DLD1 (cell line): ENCODE measurements around the gene SPR.
"Not testable (repeated sequence)": the region's sequence is repeated elsewhere in the genome, so short reads cannot be mapped to it uniquely, and the experiment has no call there.

Experiments used
- in situ Hi-C: cut with HindIII; loops from 2 replicates; pipeline ENCODE4 v1.10.0; 2017; ENCODE audit warnings: low sequenced_read_pairs

The SPR gene

DNA sequence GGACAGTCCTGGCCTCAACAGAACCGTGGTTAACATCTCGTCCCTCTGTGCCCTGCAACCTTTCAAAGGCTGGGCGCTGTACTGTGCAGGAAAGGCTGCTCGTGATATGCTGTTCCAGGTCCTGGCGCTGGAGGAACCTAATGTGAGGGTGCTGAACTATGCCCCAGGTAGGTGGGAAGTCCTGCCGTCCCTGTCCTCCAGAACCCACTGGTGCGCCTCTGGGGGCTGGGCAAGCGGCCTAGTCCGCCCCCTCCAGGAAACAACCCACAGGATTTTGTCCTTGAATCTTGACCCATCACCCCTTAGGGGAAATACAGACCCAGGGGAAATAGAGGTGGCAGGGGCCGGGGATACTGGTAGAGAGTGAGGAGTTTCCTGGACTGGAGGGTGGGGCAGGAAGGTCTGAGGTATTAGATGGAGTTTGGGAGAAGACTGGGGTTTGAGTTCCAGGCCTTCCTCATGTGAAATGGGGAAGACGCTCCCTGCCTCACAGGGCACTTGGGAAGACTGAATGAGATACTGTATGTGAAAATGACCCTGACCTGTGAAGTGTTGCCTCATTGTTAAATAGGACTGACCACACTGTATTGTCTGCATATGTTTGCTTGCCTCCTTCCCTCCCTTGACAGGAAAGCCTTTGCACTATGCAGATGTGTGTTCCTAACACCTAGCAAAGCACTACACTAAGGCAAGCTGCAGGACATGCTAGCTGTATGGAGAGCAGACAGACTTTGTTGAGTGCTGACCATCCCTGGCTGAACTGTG lies 1.4 kb downstream of the SPR start:
- in situ Hi-C loops, result loop anchor here (10.0 kb wide), 1 partner anchor 54 kb away; no protein-coding TSS in a partner anchor

DNA sequence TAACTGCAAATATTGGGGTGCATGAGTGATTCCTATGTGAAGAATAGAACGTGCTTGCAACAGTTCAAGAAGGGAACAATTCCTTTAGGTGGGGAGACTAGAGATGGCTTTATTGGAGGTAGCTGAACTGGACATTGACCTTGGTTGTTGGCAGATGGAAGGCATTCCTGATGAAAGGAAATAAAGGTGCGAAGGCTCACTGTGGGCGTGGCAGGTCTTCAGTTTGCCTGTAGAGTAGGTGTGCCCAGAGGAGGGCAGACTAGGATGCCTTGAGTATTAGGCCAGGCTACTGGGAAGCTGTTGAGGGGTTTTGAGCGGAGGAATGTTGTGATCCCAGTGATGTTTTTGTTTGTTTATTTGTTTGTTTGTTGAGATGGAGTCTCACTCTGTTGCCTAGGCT lies 2.8 kb downstream of the SPR start:
- in situ Hi-C loops, result loop anchor here (10.0 kb wide), 1 partner anchor 55 kb away; no protein-coding TSS in a partner anchor

DNA sequence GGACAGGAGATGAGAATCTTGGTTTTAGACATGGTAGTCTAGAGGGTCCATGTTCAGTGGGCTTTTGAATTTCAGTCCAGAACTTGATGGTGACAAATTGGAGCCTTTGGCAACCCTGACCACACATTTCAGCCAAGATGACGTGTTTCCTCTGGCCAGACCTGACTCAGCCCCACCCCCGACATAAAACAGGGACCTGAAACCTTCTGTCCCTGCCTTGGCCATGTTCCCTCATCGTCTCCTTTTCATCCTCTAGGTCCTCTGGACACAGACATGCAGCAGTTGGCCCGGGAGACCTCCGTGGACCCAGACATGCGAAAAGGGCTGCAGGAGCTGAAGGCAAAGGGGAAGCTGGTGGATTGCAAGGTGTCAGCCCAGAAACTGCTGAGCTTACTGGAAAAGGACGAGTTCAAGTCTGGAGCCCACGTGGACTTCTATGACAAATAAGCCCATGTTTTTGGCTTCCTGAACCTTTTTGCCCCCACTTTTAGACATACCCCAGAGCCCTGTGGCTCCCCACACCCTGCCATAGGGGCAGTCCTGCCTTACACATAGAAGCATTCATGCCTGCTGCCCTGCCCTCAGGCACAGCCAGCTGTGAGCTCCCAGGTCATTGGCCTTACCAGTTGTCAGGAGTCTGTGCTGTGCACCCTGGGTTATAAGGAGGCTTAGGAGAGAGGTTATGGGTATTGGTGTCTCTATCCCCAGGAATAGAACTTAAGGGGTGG lies 4.0 kb downstream of the SPR start:
- in situ Hi-C loops, result no loop called here

DNA sequence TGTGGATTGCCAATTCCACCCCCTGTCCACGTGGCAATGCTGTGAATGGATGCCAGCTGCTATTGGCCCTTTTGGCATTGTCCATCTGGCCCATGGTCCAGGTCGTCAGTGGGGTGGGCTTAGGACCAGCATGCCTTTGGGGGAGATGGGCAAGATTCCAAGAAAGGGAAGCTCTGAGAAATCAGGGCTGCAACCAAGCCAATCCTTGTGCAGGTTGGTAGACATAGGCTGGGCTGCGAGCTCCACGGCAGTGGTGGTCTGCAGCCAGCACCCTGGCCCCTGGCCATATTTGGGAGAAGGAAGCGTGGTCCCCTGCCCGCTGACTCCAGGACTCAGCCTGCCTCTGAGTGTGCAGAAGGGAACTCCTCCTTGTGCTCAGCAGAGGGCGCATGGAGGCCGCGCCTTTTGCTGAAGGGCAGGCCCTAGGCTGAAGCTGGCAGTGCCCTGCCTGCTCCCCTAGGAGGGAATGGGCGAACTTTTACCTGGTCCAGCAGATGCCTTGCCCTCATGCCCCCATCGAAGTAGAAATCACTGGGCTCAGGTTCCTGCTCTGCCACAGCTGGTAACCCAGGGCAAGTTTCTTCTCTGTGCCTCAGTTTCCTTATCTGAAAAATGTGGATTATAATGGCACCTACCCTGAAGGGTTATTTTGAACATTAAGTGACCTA lies 5.4 kb downstream of the SPR start:
- in situ Hi-C loops, result no loop called here

DNA sequence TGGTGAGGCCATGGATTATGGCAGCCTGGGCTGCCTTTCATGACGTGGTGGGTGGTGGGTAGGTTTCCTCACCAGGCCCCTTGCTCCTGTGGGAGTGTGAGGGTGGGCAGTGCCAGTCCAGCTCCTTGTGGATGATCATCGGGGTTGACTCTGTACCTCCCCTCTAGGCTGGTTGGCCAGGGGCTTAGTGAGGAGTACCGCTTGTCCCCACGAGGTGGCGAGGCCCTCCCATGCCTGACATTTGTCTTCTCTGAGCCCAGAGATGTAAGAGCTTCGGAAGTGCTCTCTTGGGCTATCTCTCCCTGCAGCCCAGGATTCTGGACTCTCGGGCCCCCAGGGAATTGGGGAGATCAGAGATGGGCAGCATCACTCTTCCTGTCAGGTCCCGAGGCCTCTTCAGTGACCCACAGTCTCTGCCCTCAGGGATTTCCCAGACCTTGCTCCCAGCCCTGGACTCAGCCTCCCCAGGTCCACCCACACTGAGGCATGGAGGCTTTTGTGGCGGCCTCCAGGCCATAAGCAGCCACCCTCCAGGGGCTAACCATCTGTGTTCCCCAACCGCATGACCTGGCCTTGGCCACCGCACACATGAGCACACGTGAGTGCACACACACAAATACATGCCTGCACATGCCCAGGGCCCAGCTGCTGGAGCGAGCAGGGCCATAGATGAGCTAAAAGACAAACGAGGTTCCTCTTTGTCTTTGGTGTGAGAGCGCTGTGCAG lies 6.5 kb downstream of the SPR start:
- in situ Hi-C loops, result no loop called here

DNA sequence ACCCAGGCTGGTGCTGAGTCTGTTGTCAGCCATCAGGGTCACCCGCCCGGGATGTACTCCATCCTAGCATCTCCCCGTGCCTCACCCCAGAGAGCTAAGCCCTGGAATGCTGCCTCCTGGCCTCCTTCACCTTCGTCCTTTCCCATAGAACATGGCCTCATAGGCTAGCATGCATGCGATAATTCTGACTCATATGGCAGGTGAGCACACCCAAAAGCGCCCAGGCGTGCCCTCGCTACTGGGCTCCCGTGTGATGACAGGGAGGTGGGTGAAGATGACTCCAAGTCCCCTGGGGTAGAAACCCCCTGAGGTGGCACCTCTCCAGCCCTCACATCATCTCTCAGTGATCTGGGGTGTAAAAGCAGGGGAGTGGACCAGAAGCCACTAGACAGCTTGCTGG lies 7.3 kb downstream of the SPR start:
- in situ Hi-C loops, result no loop called here

DNA sequence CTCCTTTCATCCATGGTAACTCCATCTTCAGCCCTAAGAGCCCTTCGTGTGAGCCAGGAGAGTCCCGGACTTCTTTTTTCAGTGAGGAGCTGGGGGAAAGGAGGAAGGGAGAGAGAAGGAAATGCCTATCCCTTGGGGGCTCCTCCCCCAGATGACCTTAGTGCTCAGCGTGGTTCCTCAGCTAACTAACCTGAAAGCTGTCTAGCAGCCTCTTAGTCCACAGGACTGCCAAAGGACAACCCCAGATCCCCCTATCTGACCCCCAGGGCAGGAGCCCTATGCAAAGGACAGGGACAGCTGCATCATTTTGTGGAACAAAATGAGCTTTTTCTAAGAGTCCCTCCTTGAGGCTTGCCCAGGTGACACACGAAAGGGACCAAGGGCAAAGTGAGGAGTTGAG lies 7.9 kb downstream of the SPR start:
- in situ Hi-C loops, result no loop called here

DNA sequence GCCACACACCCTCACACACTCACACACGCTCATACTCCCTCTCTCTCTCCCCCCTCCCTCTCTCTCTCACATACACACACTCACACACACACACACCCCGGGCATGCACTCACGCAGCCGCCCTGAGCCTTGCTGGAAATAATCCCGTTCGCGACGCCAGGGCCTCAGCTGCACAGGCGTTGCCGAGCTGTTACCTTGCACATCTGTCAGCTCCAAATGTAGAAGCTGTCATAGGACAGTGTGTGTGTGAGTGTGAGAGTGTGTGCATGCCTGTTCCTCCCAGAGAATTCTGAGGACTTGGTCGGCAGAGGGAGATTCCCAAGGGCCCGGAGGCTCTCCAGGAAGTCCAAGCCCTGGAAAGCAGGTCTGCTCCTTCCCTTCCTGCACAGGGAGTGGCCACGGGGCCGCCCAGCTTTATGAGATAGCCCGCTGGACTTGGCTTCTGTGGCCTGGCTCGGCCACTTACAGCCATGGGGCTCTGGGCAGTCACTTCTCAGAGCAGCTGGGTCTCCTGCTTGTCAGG lies 8.6 kb downstream of the SPR start:
- in situ Hi-C loops, result no loop called here

DNA sequence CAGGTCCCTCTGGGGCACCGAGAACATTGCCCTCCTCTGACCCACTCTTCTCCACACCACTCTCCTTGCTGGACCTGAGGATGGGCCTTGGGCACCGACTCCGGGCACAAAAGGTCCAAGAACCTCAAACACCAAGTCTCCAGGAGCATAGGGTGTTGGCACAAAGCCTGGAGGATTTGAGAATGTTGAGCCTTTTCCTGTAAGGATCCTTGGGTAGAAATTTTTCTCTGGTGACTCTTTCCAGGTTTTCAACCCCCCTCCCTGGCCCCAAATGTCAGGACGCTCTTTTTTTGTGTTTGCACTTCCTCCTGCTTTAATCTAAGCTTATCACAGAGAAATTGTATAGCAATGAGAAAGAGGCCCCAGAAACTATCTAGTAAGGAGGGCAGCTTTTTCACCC lies 9.2 kb downstream of the SPR start:
- in situ Hi-C loops, result no loop called here

DNA sequence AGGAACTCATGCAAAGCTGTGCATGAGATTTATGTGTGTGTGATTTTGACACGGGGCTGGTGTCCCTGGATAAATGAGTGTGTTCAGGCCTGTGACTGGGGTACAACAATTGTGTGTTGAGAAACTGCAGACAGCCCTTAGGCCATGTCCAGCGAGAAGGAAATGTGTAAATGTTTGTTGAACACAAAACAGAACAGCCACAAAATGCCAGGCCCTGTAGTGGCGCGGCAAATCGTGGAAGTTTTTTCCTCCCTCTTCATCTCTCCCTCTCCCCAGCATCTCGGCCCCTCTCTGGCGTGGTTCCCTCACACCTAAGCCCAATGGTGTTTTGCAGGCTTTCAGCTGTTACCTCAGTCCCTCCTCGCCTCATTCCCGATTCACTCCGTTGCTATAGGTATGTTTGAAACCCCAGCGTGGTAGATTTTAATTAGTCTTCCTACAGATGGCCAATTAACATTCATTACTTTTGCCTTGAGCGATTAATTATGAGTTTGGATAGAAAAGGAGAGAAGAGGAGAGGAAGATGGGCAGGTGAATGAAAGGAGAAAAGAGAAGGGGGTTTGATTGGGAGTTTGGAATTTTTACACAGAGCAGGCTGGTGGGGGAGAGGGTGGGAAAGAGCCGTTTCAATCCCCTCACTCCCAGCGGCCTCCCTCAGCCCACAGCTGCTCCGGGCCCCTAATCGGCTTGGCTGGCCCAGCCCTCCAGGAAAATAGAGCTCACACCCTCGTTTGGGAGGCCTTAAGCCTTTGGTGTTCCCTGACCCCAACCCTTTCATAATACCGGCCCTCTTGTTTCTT lies 10.8 kb downstream of the SPR start:
- in situ Hi-C loops, result no loop called here

DNA sequence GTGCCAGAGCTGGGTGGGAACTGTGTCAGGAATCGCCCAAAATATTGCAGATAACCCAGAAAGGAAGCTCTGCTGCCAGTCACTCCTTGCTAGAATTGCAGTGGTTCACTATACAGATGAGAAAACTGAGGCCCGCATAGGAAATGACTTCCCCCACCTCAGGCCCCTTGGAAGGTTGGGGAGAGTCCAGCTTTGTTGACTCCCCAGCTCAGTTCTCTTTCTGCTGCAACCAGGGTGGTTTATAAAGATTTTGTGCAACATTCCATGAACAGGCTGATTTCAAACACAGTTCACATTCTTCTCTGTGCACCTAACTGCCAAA lies 11.3 kb downstream of the SPR start:
- in situ Hi-C loops, result no loop called here

DNA sequence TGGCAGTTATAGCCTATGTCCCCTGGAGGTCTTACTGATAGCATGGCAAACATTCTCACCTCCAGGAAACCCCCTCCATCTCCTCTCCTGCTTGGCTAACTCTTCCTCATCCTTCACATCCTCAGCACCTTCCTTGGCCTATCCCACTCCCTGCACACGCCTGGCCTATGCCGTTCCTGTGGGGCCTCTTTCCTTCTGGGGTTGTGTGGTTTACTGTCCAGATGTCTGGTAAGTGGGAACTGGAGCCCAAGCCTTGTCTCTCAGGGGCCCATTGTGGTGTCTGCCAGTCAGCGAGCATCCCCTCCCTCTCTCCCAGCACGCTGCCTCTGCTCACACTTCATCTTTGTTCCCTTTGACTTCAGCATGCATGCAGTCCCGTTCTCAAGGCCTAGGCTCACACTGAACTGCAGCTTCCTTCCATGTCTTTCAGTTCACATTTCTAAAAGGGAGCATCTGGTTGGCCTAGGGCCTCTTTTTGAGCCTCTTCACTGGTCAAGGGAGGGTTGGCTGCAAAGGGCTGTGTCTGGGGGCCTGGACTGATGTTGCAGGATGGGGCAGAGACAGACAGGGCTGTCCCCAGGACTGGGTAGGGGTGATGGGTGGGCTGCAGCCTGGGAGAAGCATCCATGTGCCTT lies 13.1 kb downstream of the SPR start:
- in situ Hi-C loops, result no loop called here

DNA sequence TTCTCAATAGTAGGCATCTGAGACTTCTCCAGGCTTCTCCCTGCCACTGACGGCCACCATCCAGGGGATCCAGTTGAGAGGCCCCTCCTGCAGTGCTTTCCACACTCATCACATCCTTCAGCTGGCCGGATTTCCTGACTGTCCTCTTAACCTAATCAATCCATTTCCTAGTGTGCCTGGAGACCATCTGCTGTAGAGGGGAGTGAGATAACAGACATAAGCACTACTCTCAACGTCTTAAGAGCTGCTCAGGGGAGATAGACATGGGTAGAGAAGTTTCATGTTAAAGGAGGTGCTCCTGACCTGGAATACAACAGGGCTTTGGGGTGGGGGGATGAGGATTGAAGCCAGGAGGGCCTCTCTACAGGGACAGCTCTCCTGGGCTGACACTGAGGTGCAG lies 14.2 kb downstream of the SPR start:
- in situ Hi-C loops, result no loop called here

DNA sequence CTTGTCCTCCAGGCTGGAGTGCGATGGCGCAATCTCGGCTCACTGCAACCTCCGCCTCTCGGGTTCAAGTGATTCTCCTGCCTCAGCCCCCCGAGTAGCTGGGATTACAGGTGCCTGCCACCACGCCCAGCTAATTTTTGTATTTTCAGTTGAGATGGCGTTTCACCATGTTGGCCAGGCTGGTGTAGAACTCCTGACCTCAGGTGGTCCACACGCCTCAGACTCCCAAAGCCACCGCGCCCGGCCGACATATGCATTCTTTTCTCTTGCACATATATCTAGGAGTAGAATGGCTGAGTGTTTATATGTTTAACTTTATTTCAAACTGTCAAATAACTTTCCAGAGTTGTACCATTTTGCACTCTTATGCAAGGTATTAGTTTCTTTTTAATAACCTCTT lies 20.2 kb downstream of the SPR start:
- in situ Hi-C loops, result not testable (repeated sequence)

DNA sequence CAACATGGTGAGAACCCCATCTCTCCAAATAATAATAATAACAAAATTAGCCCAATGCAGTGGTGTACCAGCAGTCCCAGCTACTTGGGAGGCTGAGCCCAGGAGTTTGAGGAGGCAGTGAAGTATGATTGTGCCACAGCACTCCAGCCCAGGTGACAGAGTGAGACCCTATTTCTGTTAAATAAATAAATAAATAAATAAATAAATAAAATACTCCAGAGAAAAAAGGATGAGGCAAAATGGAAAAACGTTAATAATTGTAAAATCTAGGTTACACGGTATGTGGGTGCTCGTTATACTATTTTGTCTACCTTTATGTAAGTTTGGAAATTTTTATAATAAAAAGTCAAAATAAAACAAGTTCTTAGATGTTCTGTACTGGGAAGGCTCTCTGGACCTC lies 21.5 kb downstream of the SPR start:
- in situ Hi-C loops, result no loop called here

DNA sequence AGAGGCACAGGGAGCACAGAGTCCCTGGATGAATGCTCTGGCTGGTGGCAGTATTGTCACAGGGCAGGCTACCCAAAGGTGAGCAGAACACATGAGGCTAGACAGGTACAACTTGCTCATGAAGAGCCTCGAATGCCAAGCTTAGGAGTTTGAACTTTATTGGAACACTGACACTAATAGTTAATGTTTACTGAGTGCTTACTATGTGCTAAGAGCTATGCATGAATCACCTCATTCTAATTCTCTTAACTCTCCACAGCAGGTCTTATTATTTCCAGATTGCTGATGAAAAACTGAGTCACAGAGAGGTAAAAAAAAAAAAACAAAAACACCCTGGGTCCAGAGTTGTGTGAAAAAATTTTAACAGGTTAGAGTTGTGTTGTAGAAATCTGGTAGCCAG lies 24.0 kb downstream of the SPR start:
- in situ Hi-C loops, result no loop called here

DNA sequence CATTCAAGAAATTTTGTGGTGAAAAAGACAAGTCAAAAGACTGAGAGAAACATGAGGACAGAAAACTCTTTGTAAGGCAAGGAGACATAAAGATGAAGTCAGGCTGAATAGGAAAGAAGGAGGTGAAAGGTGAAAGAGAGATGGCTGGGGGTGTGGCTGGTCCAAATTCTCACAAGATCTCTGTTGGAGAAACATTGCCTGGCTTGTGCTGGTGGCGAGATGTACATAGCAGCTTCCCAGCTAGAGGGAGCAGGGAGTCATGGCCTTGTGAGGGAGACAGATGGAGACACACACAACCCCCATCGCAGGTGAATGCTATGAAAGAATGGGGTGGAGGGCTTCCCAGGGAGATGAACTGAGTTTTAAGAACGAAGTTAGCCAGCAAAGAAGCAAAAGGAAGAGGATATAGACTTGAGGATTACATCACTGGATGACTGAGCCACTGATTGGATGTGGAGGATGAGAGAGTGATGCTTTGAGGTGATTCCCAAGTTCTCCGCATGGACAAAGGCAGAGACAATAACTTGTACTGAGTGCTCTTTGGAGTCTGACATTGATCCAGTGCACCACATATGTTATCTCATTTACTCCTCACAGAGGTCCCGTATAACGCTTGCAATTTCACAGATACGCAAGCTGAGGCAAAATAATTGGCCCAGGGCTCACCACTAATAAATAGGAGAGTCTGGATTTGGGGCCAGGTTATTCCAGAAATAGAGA lies 26.4 kb downstream of the SPR start:
- in situ Hi-C loops, result no loop called here

DNA sequence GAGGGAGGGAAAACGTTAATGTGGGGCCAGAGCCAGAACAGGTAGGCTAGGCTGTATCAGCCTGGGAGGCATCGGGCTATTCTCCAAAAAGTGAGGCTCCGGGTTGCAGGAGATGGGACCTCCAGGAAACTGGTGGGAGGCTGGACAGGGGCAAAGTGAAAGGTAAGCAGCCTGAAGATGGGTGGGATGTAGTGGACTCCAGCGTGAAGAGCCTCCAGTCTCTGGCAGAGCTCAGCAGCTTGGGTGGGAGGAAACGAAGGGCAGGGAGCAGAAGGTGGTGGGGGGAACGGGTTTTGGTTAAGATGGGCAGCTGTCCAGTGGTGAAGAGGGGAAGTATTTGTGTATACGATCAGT lies 27.0 kb downstream of the SPR start:
- in situ Hi-C loops, result no loop called here

DNA sequence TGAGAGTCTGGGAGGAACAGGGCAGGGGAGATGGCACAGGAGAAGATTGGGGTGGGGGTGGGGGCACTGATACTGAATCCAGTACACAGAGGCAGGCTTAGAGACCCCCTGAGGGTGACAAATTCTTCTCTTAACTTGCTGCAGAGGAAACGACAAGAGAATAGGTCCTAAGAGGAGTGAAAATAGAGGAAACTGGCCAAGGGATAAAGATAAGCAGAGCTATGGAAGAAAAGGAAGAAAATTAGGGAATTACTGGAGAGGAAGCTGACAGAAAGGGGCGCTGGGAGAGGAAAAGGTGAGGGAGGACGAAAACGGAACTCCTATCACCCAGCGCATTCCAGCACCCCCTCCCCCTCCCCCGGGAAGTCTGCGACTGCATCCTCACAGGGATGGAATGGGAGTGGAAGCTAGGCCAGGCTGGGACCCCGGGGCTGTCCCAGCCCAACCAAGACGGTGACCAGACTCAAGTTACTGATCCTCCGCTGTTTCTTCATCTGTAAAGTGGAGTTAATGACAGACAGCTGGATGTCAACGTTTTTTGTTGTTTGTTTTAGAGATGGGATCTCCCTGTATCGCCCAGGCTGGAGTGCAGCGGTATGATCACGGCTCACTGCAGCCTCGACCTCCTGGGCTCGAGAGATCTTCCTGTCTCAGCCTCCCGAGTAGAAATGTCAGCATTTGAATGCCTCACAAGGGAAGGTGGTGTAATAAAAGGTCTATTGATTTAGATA lies 27.5 kb downstream of the SPR start:
- in situ Hi-C loops, result no loop called here
